IMR-90 (cell line): ENCODE results near the gene EIF2B1. TPM values are rescaled to one million over a fixed set of nuclear protein-coding genes. Genes with fewer than 3 reads are reported as not detected.
A peak's percentile ranks its signal among the peaks of the same experiment; 100 is the strongest.

Experiments used
- ATAC-seq: fragments of 200-7000 bp; cut with Tn5 transposase; 2 replicates; pipeline ENCODE4 v1.9.1; 2020; ENCODE audit warnings: low read depth, mild to moderate bottlenecking, moderate library complexity
- BruUV-seq: library from RNA; stranded (reverse); fragments of 400-500 nt; replicated peaks from 2 replicates; lab custom pipeline; 2021; lab: Mats Ljungman, UMichigan
- CTCF ChIA-PET: fragments of 300-600 bp; formaldehyde crosslinking; extraction: SDS; loops from one replicate; lab custom pipeline; 2021; ENCODE audit warnings: antibody characterized with exemption; lab: Yijun Ruan, JAX
- POLR2A ChIA-PET: fragments of 300-600 bp; sonication (Branson Sonifier 250); formaldehyde crosslinking; loops from one replicate; lab custom pipeline; 2022; ENCODE audit warnings: antibody characterized with exemption; ENCODE audit not compliant: unreplicated experiment; lab: Charles Lee
- DNase-seq: peaks from one replicate; pipeline ENCODE4 v3.0.0; 2013
- H2AFZ ChIP-seq: replicated peaks from 2 replicates; pipeline ENCODE3; 2013; ENCODE audit warnings: low read length, mild to moderate bottlenecking; ENCODE audit not compliant: poor library complexity
- H2AK5ac ChIP-seq: 2 replicates; pipeline ENCODE4 v1.6.1; 2013; ENCODE audit warnings: low read depth, low read length, inconsistent platforms
- H2AK9ac ChIP-seq: replicated peaks from 2 replicates; pipeline ENCODE3; 2013; ENCODE audit warnings: mild to moderate bottlenecking, low read depth, low read length, moderate library complexity; ENCODE audit not compliant: poor library complexity
- H2BK120ac ChIP-seq: 2 replicates; pipeline ENCODE4 v1.6.1; 2013; ENCODE audit warnings: low read depth, low read length, inconsistent platforms
- H2BK15ac ChIP-seq: 3 replicates; pipeline ENCODE4 v1.6.1; 2013; ENCODE audit warnings: low read depth, low read length, inconsistent platforms
- H2BK20ac ChIP-seq: 2 replicates; pipeline ENCODE4 v1.6.1; 2013; ENCODE audit warnings: low read depth, mild to moderate bottlenecking, inconsistent platforms, low read length, moderate library complexity
- H2BK5ac ChIP-seq: 2 replicates; pipeline ENCODE4 v1.6.1; 2013; ENCODE audit warnings: mild to moderate bottlenecking, low read depth, low read length, inconsistent platforms; ENCODE audit not compliant: poor library complexity, severe bottlenecking
- H3K14ac ChIP-seq: replicated peaks from 2 replicates; pipeline ENCODE4 v1.6.1; 2013; ENCODE audit warnings: low read depth, low read length, inconsistent platforms
- H3K18ac ChIP-seq: 2 replicates; pipeline ENCODE4 v1.6.1; 2013; ENCODE audit warnings: low read depth, low read length, control low read depth
- H3K23ac ChIP-seq: 2 replicates; pipeline ENCODE4 v1.6.1; 2013; ENCODE audit warnings: low read depth, low read length, inconsistent platforms
- H3K27ac ChIP-seq: 2 replicates; pipeline ENCODE4 v1.5.1; 2013; ENCODE audit warnings: mild to moderate bottlenecking, control low read depth, low read length; ENCODE audit not compliant: insufficient read depth
- H3K27me3 ChIP-seq: 2 replicates; pipeline ENCODE4 v1.6.1; 2013; ENCODE audit warnings: low read length; ENCODE audit not compliant: control insufficient read depth, insufficient read depth
- H3K36me3 ChIP-seq: 2 replicates; pipeline ENCODE4 v1.6.1; 2013; ENCODE audit warnings: low read length, mixed read lengths; ENCODE audit not compliant: control insufficient read depth, insufficient read depth
- H3K4ac ChIP-seq: 2 replicates; pipeline ENCODE4 v1.6.1; 2013; ENCODE audit warnings: low read depth, low read length, inconsistent platforms
- H3K4me1 ChIP-seq: 2 replicates; pipeline ENCODE4 v1.6.1; 2013; ENCODE audit warnings: low read length, mixed read lengths; ENCODE audit not compliant: control insufficient read depth, insufficient read depth
- H3K4me2 ChIP-seq: 2 replicates; pipeline ENCODE4 v1.6.1; 2013; ENCODE audit warnings: low read depth, mild to moderate bottlenecking, control low read depth, low read length, moderate library complexity
- H3K4me3 ChIP-seq: 2 replicates; pipeline ENCODE4 v1.5.1; 2013; ENCODE audit warnings: low read depth, mild to moderate bottlenecking, control low read depth, low read length, moderate library complexity; ENCODE audit not compliant: insufficient read depth
- H3K56ac ChIP-seq: 2 replicates; pipeline ENCODE4 v1.6.1; 2013; ENCODE audit warnings: low read length, inconsistent platforms; ENCODE audit not compliant: insufficient read depth; ENCODE audit errors: extremely low read depth
- H3K79me1 ChIP-seq, 2 experiments: 2 replicates each; pipeline ENCODE4 v1.6.1; 2013; ENCODE audit warnings: low read length in 2 of 2, inconsistent platforms in 1 of 2, low read depth in 1 of 2
- H3K9ac ChIP-seq: 2 replicates; pipeline ENCODE4 v1.6.1; 2013; ENCODE audit warnings: low read depth, low read length, control low read depth
- H3K9me1 ChIP-seq: 2 replicates; pipeline ENCODE4 v1.6.1; 2013; ENCODE audit warnings: low read length, inconsistent platforms; ENCODE audit not compliant: insufficient read depth
- H3K9me3 ChIP-seq: 2 replicates; pipeline ENCODE4 v1.6.1; 2013; ENCODE audit warnings: low read length; ENCODE audit not compliant: control insufficient read depth, insufficient read depth
- H4K20me1 ChIP-seq: 2 replicates; pipeline ENCODE4 v1.6.1; 2013; ENCODE audit warnings: low read length, inconsistent platforms; ENCODE audit not compliant: insufficient read depth
- H4K5ac ChIP-seq: 2 replicates; pipeline ENCODE4 v1.6.1; 2013; ENCODE audit warnings: mild to moderate bottlenecking, low read depth, low read length, control low read depth
- H4K8ac ChIP-seq, 2 experiments: 2 replicates each; pipeline ENCODE4 v1.6.1; 2013; ENCODE audit warnings: low read depth in 2 of 2, low read length in 2 of 2, control low read depth in 1 of 2, inconsistent platforms in 1 of 2
- H4K91ac ChIP-seq: 2 replicates; pipeline ENCODE4 v1.6.1; 2013; ENCODE audit warnings: low read depth, low read length, inconsistent platforms; ENCODE audit not compliant: insufficient read depth
- BHLHE40 ChIP-seq: fragments of 150-350 bp; IDR thresholded peaks from 2 replicates; pipeline ENCODE4 v1.6.1; 2016; ENCODE audit warnings: mild to moderate bottlenecking, low read depth, low read length
- CEBPB ChIP-seq: IDR thresholded peaks from 2 replicates; pipeline ENCODE4 v1.6.1; 2012; ENCODE audit warnings: low read depth, low read length, improper control_type of control experiment
- CHD1 ChIP-seq: IDR thresholded peaks from 2 replicates; pipeline ENCODE4 v1.6.1; 2012; ENCODE audit warnings: low read depth, low read length, improper control_type of control experiment
- FOS ChIP-seq: fragments of 150-350 bp; IDR thresholded peaks from 2 replicates; pipeline ENCODE4 v1.6.1; 2016; ENCODE audit warnings: low read depth, low read length
- MAFK ChIP-seq: IDR thresholded peaks from 2 replicates; pipeline ENCODE4 v1.6.1; 2012; ENCODE audit warnings: low read depth, low read length, improper control_type of control experiment
- MAZ ChIP-seq: IDR thresholded peaks from 2 replicates; pipeline ENCODE4 v1.6.1; 2012; ENCODE audit warnings: low read depth, mild to moderate bottlenecking, low read length, improper control_type of control experiment, moderate library complexity, borderline replicate concordance
- MXI1 ChIP-seq: IDR thresholded peaks from 2 replicates; pipeline ENCODE4 v1.6.1; 2012; ENCODE audit warnings: low read depth, mild to moderate bottlenecking, low read length, moderate library complexity, borderline replicate concordance
- NFE2L2 ChIP-seq: fragments of 150-350 bp; IDR thresholded peaks from 2 replicates; pipeline ENCODE4 v1.6.1; 2016; ENCODE audit warnings: low read depth, mild to moderate bottlenecking, low read length
- POLR2A ChIP-seq: IDR thresholded peaks from 2 replicates; pipeline ENCODE4 v1.6.1; 2012; ENCODE audit warnings: mild to moderate bottlenecking, low read depth, low read length
- RAD21 ChIP-seq: IDR thresholded peaks from 2 replicates; pipeline ENCODE4 v1.6.1; 2012; ENCODE audit warnings: low read length, improper control_type of control experiment
- RCOR1 ChIP-seq: IDR thresholded peaks from 2 replicates; pipeline ENCODE4 v1.6.1; 2012; ENCODE audit warnings: mild to moderate bottlenecking, low read length, improper control_type of control experiment; ENCODE audit not compliant: insufficient replicate concordance
- RFX5 ChIP-seq: IDR thresholded peaks from 2 replicates; pipeline ENCODE4 v1.8.0; 2012; ENCODE audit warnings: low read depth, mild to moderate bottlenecking, low read length, moderate library complexity
- SMC3 ChIP-seq: fragments of 150-350 bp; IDR thresholded peaks from 2 replicates; pipeline ENCODE4 v1.6.1; 2016; ENCODE audit warnings: low read depth, mild to moderate bottlenecking, antibody characterized with exemption, low read length, moderate library complexity
- WGBS, 2 experiments: methylation state at CpG; one replicate each; pipeline versions ENCODE4 v1.1.5 to v1.1.7; 2013; ENCODE audit warnings: missing lambda C conversion rate in 2 of 2; ENCODE audit not compliant: insufficient read length in 1 of 2; ENCODE audit errors: extremely low coverage in 2 of 2; 5-methylcytosine and 5-hydroxymethylcytosine counted together
- dilution Hi-C: fragments of 300-500 bp; cut with HindIII; formaldehyde crosslinking; loops from one replicate; pipeline ENCODE4 v1.14.3; 2018; ENCODE audit warnings: low sequenced_read_pairs; ENCODE audit not compliant: unreplicated experiment
- in situ Hi-C: fragments of 300-500 bp; cut with MboI; formaldehyde crosslinking; loops from 3 replicates; pipeline ENCODE4 v1.14.3; 2019; ENCODE audit warnings: low sequenced_read_pairs, inconsistent platforms, mixed read lengths
- intact Hi-C: fragments of 100-400 bp; cut with micrococcal nuclease; formaldehyde crosslinking; loops from 2 replicates; pipeline ENCODE4 v1.10.0; 2022
- polyA plus RNA-seq, 3 experiments: library from polyadenylated mRNA; depleted of rRNA; stranded (reverse); fragments of >200 nt; gene quantifications; 2 replicates each; pipeline ENCODE4 v1.2.3, GENCODE V29; 2012; ENCODE audit warnings: low replicate concordance in 1 of 3
- total RNA-seq: library from RNA; depleted of rRNA; stranded (reverse); fragments of >200 nt; gene quantifications from 2 replicates; pipeline ENCODE4 v1.2.3, GENCODE V29; 2012
- TF ChIP-seq, protein P1 (sequence below): fragments of 150-350 bp; IDR thresholded peaks from 2 replicates; pipeline ENCODE4 v1.6.1; 2017; ENCODE audit warnings: mild to moderate bottlenecking, antibody characterized with exemption, low read length, low read depth
- TF ChIP-seq, protein P2 (sequence below): conservative IDR thresholded peaks from 2 replicates; pipeline ENCODE4 v1.5.1; 2012; ENCODE audit warnings: mild to moderate bottlenecking, low read depth, low read length, improper control_type of control experiment
- TF ChIP-seq, protein P3 (sequence below): fragments of 150-350 bp; IDR thresholded peaks from 2 replicates; pipeline ENCODE4 v1.6.1; 2016; ENCODE audit warnings: low read depth, mild to moderate bottlenecking, low read length, moderate library complexity, borderline replicate concordance

Gene EIF2B1
- total and polyA plus RNA-seq, 2 of the 4 experiments (the other 2 are of a cell fraction), result 33.9 to 45.9 TPM

DNA sequence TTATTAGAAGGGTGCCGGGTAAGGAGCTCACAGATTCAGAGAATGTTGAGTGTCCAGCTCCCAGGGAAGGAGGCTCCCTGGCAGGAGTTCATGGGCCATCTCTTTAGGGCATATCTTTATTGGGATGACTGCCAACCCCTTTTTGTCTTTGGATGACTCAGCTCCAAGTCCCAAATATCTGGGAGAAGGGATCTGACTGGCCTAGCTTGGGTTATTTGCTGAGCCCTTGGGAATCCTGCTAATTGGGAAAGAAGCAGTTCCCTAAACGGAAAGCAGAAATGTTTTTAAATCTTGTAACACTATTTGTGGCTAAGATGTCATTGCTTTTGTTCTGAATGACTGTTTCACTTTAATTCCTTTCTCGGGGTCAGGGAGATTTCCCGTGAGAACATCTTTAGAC is 19.0 kb downstream of the EIF2B1 start:
- no peak overlapping the region for H3K18ac ChIP-seq
- H3K56ac ChIP-seq, result no peak overlapping the region
- H2AK5ac ChIP-seq, result no peak overlapping the region
- no peaks in the 10 kb centered on the region for H3K9me3 ChIP-seq
- dilution Hi-C loops (no loop called here), intact Hi-C loops (no loop called here), in situ Hi-C loops (loop anchor here (25.0 kb wide), 1 partner anchor 302 kb away; no protein-coding TSS in a partner anchor)
- no peaks in the 10 kb centered on the region for H3K27me3 ChIP-seq
- peaks cover 10 to 25% of the 10 kb centered on the region in 2 experiments for H3K79me1 ChIP-seq
- H2BK120ac ChIP-seq, result no peak overlapping the region
- H2AFZ ChIP-seq, result no peak overlapping the region
- H3K9me1 ChIP-seq, result no peaks in the 10 kb centered on the region; the same call in 1 of the 2 replicates
- H3K14ac ChIP-seq, result no peak overlapping the region
- H4K5ac ChIP-seq, result no peak overlapping the region
- H2BK15ac ChIP-seq, result no peak overlapping the region
- CTCF ChIA-PET, result no interaction called here
- no peak overlapping the region for H3K27ac ChIP-seq
- no peak overlapping the region for H2AK9ac ChIP-seq
- H4K91ac ChIP-seq, result no peak overlapping the region
- H3K36me3 ChIP-seq, result peaks cover 49% of the 10 kb centered on the region
- no peak overlapping the region for H3K4me3 ChIP-seq
- TF ChIP-seq CHD1 (no peak), CEBPB (no peak), RFX5 (no peak), MXI1 (no peak), MAZ (no peak), POLR2A (no peak), BHLHE40 (no peak), SMC3 (no peak), FOS (no peak), RAD21 (no peak), RCOR1 (no peak), MAFK (no peak), NFE2L2 (no peak)
- TF ChIP-seq, protein P1, sequence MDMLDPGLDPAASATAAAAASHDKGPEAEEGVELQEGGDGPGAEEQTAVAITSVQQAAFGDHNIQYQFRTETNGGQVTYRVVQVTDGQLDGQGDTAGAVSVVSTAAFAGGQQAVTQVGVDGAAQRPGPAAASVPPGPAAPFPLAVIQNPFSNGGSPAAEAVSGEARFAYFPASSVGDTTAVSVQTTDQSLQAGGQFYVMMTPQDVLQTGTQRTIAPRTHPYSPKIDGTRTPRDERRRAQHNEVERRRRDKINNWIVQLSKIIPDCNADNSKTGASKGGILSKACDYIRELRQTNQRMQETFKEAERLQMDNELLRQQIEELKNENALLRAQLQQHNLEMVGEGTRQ, result no peak
- TF ChIP-seq, protein P2, sequence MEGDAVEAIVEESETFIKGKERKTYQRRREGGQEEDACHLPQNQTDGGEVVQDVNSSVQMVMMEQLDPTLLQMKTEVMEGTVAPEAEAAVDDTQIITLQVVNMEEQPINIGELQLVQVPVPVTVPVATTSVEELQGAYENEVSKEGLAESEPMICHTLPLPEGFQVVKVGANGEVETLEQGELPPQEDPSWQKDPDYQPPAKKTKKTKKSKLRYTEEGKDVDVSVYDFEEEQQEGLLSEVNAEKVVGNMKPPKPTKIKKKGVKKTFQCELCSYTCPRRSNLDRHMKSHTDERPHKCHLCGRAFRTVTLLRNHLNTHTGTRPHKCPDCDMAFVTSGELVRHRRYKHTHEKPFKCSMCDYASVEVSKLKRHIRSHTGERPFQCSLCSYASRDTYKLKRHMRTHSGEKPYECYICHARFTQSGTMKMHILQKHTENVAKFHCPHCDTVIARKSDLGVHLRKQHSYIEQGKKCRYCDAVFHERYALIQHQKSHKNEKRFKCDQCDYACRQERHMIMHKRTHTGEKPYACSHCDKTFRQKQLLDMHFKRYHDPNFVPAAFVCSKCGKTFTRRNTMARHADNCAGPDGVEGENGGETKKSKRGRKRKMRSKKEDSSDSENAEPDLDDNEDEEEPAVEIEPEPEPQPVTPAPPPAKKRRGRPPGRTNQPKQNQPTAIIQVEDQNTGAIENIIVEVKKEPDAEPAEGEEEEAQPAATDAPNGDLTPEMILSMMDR, result no peak
- TF ChIP-seq, protein P3, sequence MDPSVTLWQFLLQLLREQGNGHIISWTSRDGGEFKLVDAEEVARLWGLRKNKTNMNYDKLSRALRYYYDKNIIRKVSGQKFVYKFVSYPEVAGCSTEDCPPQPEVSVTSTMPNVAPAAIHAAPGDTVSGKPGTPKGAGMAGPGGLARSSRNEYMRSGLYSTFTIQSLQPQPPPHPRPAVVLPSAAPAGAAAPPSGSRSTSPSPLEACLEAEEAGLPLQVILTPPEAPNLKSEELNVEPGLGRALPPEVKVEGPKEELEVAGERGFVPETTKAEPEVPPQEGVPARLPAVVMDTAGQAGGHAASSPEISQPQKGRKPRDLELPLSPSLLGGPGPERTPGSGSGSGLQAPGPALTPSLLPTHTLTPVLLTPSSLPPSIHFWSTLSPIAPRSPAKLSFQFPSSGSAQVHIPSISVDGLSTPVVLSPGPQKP, result no peak
- ATAC-seq, result peak; percentile 67; the same call in 1 of the 2 replicates
- DNase-seq, result peak; percentile 32
- H2BK5ac ChIP-seq, result no peak overlapping the region
- no TSS peak for BruUV-seq
- 0 out of 2 replicates have a peak, but pooled peaks cover 3% of the 10 kb centered on the region for H3K4me1 ChIP-seq
- 100% methylated on average over 2 of the region's 4 CpGs; no CpG with 5 or more reads in 1 of the 2 experiments for WGBS, 2 experiments
- POLR2A ChIA-PET, result interaction anchor here (0.6 kb wide), 1 partner anchor 11 kb away, joined by 4 read pairs; no protein-coding TSS in a partner anchor
- H4K8ac ChIP-seq, result no peak overlapping the region
- H3K4me2 ChIP-seq, result no peak overlapping the region
- no peak overlapping the region for H2BK20ac ChIP-seq
- H4K20me1 ChIP-seq, result peaks cover 3% of the 10 kb centered on the region; the same call in 1 of the 2 replicates
- no peak overlapping the region for H3K9ac ChIP-seq
- H3K4ac ChIP-seq, result no peak overlapping the region
- H3K23ac ChIP-seq, result no peak overlapping the region
